IPS-NIHi7 (cell line): Measurements from ENCODE around the gene METTL3.
A peak's percentile ranks its signal among the peaks of the same experiment; 100 is the strongest.

ENCODE experiments used
- DNase-seq: peaks from one replicate; pipeline ENCODE4 v3.0.0; 2012; ENCODE audit warnings: mixed read lengths; ENCODE audit errors: extremely low spot score

Gene METTL3

GRCh38 chr14:21526672-21527317 lies 15.7 kb upstream of the METTL3 start:
- DNase-seq = peak; percentile 50

GRCh38 chr14:21525962-21526671 lies 15.0 kb upstream of the METTL3 start, which contains the start of gene SALL2:
SALL2 (minus strand) TSS chr14:21526346; CDS start chr14:21526127, 219 bp downstream.
- peak; percentile 88 for DNase-seq

GRCh38 chr14:21525571-21525961 lies 14.4 kb upstream of the METTL3 start:
- DNase-seq = peak; percentile 41

- DNase-seq = no peak
These were observed 13.7 kb upstream of the METTL3 start for GRCh38 chr14:21524575-21525490.

DNA sequence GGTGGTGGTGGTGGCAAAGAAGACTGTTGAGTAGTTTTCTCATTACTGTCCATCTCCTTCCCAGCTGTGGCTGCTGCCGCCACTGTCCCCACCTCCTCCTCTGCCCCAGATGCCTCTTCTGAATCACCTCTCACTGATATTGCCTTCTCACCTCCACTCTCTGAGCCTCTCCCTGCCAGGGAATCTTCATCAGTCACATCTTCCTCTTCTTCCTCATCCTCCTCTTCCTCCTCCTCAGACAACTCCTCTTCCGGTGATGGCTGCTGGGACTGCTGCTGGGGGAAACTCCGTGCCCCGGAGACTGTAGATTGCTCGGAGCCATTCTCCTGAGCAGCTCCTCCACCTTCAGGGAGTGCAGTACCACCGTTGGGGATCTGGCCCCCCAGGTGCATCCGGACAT lies 12.1 kb upstream of the METTL3 start:
- DNase-seq = no peak

DNA sequence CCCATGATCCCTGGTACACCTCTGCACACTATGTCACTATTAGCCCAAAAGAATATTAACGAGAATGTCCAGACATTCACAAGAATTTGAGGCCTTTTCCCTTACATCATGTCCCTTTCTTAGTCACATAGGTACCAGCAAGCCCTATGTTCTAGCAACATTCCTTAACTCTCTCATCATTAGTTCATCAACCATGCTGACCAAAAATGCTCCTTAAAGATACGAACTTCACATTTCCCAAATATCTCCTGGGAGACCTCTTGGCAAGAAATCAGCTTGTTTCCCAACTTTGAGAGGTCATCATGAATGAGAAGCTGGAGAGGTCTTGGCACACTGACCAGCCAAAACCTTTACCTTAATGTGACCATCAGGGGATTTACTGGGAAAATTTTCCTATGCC lies 10.4 kb upstream of the METTL3 start:
- no peak for DNase-seq

DNA sequence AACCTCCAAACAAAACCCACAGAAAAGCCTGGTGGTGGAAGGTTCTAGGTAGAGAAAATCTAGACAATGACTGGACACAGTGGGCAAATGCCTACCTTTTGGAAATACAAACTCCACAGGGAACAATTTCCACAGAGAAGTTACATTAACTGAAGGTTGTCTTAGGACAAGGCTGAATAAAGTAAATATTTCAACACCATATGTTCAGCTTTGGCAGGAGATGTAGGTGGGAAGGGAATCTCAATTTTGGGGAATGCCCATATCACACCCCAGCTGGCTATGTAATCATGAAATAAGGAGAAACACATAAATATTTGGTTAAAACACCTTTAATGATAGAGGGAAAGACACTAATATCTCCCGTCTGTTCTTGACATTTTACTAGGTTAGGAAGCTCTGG lies 9.6 kb upstream of the METTL3 start:
- DNase-seq = no peak

GRCh38 chr14:21518725-21519124 lies 7.6 kb upstream of the METTL3 start:
- no peak for DNase-seq

DNA sequence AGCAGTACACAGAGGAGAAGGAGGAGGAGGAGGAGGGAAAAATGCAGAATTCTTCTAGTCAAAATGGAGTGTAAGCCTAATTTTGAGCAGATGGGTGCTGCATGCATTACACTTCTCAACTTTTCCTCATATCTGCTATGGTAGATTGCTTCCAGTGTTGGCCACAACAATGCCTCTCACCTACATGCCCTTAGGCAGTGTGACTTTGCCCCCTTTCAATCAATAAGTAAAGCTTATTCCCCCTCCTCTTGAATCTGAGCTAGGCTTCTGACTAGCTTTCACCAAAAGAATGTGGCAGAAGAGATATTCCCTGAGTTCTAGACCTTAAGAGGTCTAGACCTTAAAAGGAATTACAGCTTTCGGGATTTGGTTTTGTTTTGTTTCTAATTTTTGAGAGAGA lies 3.2 kb upstream of the METTL3 start:
- DNase-seq = no peak

GRCh38 chr14:21509432-21510143 lies 1.6 kb downstream of the METTL3 start:
- DNase-seq = no peak

- no peak for DNase-seq
These were observed 4.6 kb downstream of the METTL3 start for GRCh38 chr14:21506557-21506956.

DNA sequence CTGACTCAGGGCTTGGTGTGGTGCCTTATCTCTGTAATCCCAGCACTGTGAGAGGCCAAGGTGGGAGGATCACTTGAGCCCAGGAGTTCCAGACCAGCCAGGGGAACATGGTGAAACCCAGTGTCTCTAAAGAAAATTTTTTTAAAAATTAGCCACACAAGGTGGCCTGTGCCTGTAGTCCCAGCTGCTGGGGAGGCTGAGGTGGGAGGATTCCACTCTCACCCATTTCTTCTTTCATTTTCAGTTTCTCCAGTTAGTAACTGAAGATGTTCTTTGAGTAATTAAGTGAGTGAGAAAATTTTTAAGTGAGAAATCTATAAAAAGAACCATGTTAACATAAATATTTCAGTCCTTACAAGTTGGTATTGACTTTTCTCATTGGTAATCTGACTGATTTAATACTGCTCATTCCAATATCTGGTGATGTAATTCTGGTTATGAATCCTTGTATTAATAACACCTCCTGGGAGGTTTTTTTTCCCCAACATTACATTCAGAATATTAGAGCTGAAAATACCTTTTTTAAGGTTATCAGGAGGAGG lies 6.1 kb downstream of the METTL3 start:
- DNase-seq = no peak

- no peak for DNase-seq
These were observed 7.8 kb downstream of the METTL3 start for GRCh38 chr14:21503376-21503775.

- no peak for DNase-seq
These were observed 9.6 kb downstream of the METTL3 start for GRCh38 chr14:21501568-21501967.

DNA sequence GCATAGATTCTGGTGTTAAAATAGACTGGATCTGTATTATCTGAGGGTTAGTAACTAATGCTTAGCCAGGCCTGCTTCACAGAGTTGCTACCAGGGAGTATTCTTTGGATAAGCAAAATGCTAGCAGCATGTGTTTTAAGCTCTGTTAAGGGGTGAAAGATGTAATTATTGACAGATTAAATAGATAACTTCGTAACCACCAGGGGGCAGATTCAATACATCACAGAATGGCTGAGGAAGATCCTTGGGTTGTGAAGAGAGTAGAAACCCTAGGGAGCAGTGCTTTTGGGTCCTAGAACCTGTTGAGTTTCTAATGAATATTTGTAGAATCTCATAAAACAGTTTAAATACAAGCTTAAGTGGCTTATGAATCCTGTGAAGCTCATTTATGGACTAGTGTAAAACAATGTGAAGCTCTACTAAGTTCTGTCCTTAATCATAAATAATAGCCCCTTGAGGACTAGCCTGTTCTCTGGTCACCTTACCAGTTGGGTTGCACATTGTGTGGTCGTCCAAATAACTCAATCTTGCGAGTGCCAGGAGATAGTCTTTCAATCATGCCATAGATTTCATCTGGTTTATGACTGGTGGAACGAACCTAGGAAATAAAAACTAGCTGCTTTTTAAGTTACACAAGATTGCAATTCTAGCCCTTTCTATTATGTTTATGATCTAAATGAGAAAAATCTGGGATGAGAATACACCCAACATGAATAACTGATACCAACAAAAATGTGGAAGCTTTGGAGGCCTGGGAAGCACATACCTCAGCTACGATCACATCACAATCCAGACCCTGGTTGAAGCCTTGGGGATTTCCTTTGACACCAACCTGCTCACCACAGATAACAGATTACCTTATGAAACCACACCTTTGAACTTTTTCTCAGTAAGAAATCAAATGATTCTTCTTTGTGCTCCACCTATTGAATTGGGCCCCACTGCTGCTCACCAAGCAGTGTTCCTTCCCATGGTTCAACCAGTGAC lies 12.3 kb downstream of the METTL3 start:
- DNase-seq = peak; percentile 58

- no peak for DNase-seq
These were observed 14.7 kb downstream of the METTL3 start for GRCh38 chr14:21496453-21496852.

- DNase-seq = no peak
These were observed 16.0 kb downstream of the METTL3 start for GRCh38 chr14:21494902-21495762.

GRCh38 chr14:21486640-21487087 lies 24.5 kb downstream of the METTL3 start:
- DNase-seq = no peak
